HG03097 (cell line): ENCODE results near the gene CAMK1D.

ENCODE experiments used
- ATAC-seq: cut with Tn5 transposase; IDR thresholded peaks from one replicate; pipeline ENCODE4 v1.9.1; 2021; ENCODE audit not compliant: unreplicated experiment, low FRiP score

The CAMK1D gene

DNA sequence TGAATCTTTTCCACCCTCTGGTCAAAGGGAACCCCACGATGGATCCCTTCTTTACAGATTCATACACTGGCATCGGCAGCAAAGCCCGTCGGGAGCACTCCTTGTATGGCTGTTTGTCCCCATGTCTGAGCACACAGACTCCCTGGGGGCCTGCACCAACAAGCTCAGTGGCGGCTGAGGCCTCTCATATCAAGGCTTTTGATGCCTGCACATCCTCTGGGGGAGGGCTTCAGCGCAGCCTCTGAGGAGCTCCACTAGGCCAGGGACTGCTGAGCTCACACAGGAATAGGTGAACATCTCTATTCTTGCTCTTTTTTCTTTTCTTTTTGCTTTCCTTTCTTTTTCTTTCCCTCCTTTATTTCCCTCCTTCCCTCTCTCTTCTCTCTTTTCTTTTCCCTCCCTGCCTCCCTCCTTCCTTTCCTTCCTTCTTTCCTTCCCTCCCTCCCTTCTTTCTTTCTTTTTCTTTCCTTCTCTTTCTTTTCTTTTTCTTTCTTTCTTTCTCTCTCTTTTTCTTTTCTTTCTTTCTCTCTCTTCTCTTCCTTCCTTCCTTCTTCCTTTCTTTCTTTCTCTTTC is 477.5 kb downstream of the CAMK1D start:
- no peak for ATAC-seq

DNA sequence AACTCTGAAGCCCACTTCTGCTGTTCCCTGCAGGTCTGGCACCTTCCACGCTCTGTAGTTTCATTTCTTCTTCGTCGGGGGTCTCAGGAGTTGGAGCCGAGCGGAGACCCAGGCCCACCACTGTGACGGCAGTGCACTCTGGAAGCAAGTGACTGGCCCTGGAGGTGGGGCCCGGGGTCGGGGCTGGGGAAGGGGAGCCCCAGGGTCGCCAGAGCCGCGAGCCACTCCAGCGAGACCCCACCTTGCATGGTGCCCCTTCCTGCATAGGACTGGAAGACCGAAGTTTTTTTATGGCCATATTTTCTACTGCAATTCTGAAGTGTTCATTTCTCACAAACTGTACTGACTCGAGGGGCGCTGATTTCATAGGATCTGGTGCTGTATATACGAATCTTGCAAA is 479.4 kb downstream of the CAMK1D start:
- no peak for ATAC-seq

DNA sequence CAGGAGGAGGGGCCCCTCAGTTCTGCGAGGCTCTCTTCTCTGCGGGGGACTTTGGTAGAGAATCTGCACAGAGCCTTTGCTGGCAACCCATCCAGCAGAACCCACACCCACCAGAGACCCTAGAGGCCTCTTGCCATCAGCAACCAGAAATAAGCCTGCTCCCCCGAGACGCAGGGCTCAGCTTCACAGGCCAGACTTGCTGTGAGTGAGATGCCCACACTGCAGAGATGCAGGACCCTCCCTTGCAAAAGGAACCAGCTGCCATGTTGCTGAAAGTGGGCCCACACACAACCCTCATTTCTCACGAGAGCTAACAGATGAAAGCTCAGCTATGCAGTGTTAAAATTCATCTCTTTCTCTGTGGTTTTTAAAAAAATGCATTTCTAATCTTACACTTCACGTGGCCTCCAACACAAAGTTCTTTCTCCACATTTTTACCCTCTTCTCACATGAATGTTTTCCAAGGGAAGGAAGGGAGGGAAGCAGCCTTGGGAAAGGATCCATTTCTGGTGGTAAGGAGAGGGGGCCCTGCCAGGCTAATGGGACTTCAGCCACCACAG is 480.6 kb downstream of the CAMK1D start:
- no peak for ATAC-seq

DNA sequence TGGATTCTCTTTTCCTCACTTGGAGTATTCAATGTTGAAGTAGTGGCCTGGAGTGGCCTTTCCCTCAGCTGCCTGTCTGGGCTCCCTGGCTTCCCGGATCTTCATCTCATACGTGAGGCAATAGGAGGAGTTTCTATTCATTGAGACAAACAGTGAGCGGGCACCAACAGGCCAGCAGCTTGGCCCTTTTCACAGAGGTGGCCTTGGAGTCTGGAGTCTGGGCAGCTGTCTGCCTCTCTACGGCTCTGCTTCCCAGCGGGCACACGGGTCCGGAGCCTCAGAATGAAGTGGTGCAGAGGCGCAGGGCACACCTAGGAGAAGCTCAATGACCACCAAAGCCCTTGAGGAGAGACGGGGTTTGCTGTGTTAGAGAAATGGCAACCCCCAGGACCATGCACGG is 482.7 kb downstream of the CAMK1D start:
- no peak for ATAC-seq

DNA sequence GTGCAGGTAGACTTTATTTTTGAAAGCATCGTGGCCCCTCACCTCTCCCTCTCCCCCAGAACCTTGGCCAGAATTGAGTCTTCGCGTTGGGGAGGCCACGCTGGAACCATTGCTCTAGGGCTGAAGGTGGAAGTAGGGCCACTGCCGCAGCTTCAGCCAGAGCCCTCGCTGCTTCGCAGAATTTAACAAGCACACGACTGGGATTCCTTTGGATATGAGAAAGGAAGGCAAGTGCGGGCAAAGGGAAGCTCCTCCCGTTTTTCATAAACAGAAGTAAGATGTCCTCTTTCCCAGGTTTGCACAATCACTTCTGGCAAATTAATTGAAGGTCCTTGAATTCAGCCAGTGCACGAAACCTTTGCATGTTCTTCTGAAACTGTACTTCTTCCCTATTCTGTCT is 484.1 kb downstream of the CAMK1D start:
- no peak for ATAC-seq

DNA sequence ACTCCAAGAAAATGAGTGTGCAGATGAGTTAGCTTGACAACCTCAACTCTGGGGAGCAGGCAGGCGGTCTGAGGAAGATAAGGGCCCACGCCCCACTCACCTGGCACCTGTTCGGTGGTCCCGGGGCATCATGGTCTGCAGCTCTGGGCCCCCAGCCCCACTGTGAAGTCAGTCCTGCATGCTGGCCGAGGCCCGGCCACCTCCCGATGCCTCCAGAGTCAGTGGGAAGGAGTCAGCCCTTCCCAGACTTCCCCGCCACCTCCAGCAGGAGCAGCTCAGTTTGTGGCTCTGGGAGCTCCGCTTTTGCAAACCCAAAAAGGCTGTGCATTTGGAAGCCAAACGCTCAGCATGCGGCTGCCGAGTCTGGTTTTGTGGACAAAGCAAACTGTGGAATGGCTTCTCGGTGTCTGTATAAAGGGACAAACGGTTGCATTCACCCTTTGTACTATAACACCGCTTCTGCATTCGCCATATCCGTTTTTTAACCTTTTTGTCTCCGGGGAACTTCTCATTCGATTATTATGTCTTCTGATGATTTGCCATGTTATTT is 484.8 kb downstream of the CAMK1D start:
- no peak for ATAC-seq

DNA sequence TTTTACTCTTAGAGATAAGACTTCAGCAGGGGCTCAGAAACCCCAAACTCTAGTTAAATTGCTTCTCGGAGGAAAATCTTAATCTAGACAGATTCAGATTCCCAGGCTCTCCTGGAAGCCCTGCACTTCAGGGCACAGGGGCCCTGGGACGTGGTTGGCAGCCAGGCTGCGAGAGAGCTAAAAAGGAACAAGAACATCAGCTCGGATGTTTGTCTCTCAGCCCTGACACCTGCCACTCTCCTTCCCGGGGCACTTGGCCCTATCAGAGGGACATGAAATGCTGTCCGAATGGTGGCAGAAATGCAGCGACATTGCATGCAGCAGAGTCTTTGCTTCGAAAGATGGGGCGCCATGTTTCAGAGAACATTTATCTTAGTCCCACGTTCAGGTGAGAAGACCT is 485.4 kb downstream of the CAMK1D start:
- ATAC-seq, result no peak

DNA sequence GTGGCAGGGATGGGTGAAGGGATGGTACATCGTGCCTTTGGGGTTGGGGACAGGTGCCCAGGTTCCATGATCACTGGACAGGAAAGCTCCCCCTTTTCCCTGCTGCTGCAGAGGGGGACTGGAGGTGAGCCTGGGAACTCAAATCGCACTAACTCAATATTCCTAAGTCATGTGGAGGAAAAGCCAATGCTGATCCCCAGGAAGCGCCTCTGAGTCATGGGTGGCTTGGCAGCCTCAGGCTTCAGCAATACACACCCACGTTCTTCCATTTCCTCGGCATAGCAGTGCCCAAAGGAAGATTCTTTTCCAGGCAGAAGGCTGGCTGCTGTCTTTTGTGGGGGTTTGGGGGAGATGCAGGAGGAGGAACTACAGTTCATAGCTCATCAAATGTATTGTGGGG is 486.4 kb downstream of the CAMK1D start:
- no peak for ATAC-seq

DNA sequence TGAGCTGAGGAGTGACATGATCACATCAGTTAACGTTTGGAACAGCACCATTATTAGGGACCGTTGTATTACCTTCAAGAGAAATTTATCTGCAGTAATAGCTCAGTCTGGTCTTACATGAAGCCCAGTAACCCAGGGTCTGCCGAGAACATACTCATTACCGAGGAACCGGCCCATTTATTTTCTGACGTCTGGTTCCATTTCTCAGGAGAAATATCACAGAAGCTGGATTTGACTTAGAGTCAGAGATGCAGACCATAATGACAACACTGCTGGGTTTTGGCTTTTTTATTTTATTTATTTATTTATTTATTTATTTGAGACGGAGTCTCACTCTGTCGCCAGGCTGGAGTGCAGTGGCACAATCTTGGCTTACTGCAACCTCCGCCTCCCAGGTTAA is 489.0 kb downstream of the CAMK1D start:
- no peak for ATAC-seq

DNA sequence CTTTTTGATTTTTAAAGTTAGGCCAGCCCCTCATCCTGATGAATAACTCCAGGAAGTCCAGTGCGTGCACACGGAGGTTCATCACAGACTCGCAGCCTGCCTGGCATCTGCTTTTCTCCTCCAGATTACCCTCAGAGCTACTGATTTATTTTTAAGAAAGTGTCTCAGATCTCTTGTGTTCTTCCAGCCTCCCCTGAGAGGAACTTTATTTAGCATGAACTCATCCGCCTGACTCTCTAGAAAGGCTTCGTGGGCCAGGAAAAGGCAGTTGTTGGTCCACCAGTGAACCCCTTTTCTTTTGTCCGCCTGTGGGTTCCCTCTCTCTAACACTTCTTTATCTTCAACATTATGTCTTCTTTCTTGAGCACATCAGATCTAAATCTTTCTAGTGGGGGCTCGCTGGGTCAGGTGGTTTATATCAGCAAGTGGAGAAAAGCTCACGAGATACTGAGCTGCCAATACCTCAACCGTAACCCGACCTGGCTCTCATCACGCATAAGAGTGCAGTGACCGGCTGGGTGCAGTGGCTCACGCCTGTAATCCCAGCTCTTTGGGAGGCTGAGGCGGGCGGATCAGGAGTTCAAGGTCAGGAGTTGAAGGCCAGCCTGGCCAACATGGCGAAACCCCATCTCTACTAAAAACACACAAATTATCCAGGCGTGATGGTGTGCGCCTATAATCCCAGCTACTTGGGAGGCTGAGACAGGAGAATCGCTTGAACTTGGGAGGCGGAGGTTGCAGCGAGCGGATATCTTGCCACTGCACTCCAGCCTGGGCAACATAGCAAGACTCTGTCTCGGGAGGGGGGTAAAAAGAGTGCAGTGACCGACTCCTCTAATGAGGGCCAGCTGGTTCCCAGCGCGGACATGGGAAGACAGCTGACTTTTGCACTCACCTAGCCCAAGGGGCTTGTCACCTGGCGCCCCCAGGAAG is 489.9 kb downstream of the CAMK1D start:
- no peak for ATAC-seq

DNA sequence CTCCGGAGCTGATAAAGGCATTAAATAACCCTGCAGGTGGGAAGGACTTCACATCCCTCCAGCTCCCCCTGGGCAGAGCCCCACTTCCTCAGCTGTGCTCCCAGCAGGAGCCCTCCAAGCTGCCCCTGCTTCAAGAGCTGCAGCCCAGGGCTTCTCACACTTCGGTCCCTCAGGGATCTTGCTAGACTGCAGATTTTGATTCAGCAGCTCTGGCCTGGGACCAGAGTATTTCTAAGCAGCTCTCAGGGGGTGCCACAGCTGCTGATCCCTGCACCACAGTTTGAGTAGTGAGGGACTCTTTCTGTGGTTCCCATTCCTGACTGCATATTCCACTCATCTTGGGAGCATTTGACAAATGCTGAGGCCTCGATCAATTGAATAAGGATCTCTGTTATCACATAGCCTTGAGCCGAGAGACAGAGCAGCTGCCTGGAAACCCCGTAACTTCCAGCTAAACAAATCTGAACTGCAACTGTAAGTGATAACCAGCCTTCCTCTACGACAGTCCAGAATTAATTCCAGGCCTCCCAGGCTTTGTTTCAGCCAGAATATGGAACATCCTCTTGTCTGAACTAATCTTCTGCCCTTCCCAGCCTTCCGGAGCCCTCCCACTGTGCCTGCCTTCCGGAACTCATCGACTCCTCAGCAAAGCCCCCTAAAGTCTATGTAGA is 490.7 kb downstream of the CAMK1D start:
- no peak for ATAC-seq

DNA sequence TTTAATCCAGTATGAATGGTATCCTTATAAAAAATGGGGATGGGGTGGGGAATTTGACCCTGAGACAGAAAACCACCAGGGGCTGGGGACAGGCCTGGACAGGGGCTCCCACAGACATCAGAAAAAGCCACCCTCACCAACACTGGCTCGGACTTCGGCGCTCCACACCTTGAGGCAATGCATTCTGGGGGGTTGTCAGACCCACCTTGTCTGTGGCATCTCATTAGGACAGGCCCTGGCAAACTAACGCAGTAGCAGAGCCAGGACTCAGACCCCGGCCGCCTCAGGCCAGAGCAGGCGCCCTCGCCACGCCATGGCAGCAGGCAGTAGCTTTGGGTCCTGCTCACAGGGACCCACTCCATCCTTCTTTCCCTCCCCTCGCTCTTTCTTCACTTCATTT is 492.1 kb downstream of the CAMK1D start:
- ATAC-seq, result no peak

DNA sequence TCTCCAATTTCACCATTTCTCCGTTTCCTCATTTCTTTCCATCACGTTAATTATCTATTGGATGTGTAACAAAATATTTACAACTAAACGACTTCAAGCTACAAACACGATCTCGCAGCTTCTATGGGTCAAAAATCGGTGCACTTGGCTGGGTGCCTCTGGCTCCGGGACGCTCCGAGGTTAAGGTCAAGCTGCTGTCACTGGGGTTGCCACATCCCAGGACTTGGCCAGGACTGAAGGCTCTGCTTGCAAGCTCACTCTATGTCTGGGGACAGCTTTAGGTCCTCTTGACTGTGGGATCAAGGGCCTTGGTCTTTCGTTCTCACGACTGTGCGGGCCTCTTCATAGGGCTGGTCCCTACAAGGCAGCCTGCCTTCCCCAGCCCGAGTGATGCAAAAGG is 492.5 kb downstream of the CAMK1D start:
- no peak for ATAC-seq

DNA sequence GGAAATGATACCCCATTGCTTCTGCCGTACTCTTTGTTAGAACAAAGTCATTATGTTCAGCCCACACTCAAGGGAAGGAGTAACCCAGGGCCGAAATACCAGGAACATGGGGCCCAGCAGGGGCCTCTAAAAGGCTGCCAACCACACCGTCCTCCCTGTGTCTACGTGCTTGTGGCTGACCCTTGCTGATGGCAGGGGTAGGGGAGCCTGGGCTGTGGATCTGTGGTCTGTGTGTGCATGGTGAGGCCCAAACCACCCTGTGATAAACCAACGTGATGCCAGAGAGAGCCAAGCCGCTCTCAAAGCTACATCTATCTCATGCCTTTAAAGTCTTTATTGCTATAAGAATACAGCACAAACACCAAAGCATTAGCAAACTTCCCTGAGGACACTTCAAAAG is 493.0 kb downstream of the CAMK1D start:
- no peak for ATAC-seq

DNA sequence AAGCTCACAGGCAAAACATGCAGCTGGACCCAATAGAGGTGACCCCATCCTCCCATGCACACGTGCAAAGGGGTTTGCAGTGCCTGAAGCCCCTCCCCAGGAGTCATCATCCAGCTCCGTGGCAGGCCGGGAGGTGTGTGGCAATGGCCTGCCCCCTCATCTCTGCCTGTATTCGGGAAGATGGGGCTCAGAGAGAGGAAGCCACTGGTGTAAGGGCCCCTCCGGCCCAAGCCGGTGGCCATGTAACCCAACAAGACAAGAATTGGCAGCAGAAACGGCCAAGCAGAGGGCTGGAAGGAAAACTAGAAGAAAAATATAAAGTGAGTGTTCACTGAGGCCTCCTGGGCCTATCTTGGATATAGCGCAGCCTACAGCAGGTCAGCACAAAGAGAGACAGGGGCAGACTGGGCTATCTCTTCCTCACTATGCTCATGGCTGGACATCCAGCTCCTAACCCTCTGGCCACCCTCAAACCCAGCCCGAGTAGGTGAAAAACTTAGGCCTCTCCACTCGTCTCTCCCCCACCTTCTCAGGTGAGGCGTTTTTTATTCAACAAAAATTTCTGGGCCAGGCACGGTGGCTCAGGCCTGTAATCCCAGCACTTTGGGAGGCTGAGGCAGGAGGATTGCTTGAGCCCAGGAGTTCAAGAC is 494.1 kb downstream of the CAMK1D start:
- ATAC-seq, result no peak

DNA sequence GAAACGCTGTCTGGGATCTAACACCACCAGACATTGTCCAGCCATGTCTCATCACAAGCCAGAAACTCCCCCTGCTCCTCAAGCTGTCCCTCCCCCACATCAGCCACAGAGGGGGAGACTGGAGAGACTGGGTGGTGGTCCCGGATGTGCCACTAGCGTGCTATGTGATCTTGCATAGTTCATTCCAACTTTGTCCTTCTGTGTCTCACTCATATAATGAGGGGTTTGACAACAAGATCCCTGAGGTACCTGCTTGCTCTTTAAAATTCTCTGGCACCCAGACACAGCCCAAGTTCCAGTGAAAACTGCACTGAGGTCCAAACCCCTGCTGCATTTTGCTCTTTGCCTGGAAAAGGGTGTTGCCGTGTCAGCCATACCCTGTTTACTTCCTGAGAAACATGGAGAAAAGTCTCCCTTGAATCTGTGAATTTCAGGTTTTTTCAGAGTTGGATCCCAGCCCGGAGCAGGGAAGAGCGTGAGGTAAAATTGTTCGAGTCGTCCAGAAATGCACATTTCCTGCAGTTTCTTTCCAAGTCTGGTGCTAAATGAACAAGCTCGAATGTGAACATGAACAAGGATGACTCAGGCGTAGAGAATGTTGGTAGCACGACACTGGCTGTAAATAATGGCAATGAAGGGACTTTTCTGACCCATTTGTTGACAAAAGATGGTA is 495.6 kb downstream of the CAMK1D start:
- ATAC-seq, result no peak

DNA sequence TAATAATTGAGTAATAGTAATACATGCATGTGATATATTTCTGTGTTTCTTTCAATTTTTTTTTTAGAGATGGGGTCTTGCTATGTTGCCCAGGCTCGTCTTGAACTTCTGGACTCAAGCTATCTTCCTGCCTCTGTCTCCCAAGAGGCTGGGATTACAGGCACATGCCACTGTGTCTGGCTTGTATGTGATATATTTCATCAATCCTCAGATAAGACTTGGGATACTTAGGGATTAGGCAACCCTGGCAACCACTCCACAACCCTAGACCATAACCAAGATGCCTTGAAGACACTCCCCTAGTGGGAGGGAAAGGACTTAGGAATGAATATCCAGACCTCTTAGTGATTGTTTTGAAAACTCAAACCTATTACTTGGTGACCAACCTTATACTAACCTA is 497.4 kb downstream of the CAMK1D start:
- no peak for ATAC-seq

DNA sequence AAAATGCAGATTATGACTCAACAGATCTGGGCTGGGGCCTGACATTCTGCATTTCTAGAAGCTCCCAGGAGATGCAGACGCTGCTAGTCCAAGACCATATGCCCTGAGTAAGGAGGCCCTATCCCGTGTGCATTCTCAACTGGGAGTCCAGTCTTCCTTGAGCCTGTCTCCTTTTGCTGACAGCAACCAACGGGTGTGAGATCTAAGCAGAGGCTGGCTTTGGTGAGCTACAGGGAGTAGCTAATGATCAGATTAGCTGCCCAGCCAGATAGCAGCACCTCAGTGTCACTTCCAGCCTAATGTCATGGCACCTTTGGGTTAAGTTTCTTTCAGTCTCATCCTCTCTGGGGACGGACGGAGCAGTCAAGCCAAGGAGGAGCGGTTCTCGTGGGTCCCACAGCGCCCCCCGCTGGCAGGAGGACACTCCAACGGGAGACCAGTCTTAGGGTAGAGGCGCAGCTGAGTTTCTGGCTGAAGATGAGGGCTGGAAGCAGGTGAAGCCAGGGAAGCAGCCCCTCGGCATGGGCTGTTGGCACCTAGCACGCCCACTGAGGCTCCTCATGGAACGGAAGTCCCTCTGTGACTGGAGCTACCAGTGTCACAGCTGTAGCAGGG is 498.1 kb downstream of the CAMK1D start:
- ATAC-seq, result no peak

DNA sequence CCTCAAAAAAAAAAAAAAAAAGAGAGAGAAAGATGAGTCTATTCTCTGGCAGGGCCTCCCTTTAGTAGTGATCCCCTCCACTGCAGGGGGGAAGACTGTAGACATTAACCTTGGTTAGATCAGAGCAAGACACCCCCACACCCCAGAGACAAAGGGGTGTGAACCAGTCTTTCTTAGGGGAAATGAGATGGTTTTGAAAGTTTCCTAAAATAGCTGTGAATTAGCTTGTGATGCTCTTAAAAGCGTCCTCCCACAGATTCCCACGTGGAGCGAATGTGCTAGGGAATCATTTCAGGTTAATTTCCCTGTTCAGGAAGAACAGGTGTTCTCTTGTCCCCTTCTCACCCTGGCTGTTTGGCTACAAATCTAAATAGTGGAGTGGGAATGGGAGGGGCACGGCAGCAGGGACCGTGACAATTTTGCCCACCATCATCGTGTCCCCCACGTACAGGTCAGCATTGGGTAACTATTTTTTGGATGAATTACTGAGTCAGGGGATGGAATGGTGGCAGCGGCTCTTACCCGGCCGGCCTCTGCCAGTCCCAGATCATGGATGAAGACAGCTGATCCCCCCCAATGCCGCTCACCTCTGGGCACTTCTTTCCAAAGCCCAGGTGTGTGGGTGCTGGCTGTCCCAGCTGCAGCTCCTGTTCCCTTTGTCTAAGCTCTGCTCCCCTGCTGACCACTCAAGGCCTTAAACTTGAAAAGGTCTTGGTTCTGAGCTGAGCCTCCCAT is 499.3 kb downstream of the CAMK1D start:
- no peak for ATAC-seq
